A549 (cell line): ENCODE data around the gene ADCY7. TPM values are rescaled to one million over a fixed set of nuclear protein-coding genes. Genes with fewer than 3 reads are reported as not detected.

Experiments
- ATAC-seq, 2 experiments: fragments of 200-7000 bp in 1 of 2; fragments of >200 bp in 1 of 2; cut with Nextera tagmentation in 1 of 2; cut with Tn5 transposase in 1 of 2; 3 replicates each; pipeline versions ENCODE4 v1.8.0 to v1.9.1; 2018 to 2020; ENCODE audit warnings: mild to moderate bottlenecking in 1 of 2, moderate library complexity in 1 of 2
- CTCF ChIA-PET: fragments of 300-600 bp; sonication (Branson Sonifier 250); formaldehyde crosslinking; extraction: SDS; loops from one replicate; lab custom pipeline; 2021; ENCODE audit warnings: antibody characterized with exemption, inconsistent platforms; lab: Yijun Ruan, JAX
- POLR2A ChIA-PET: fragments of 350-600 bp; formaldehyde crosslinking; extraction: SDS; loops from one replicate; lab custom pipeline; 2021; ENCODE audit warnings: antibody characterized with exemption, inconsistent platforms; lab: Yijun Ruan, JAX
- DNase-seq, 2 experiments: peaks; one replicate each; pipeline versions ENCODE4 v3.0.0 to v3.0.0-alpha.2; 2011 to 2016; ENCODE audit warnings: low read depth in 1 of 2, low spot score in 1 of 2
- FAIRE-seq: peaks from 2 replicates; lab custom pipeline; 2011; peaks lifted over from hg19 to GRCh38; lab: Jason Lieb, UNC
- H3K27ac ChIP-seq, 2 experiments: fragments of >200 bp; sonication (Bioruptor Twin); formaldehyde crosslinking; 3 replicates each; pipeline ENCODE4 v1.5.1; 2016 to 2017
- H3K4me1 ChIP-seq: fragments of >200 bp; sonication (Bioruptor Twin); formaldehyde crosslinking; 3 replicates; pipeline ENCODE4 v1.6.1; 2016
- H3K4me2 ChIP-seq: fragments of >200 bp; sonication (Bioruptor Twin); formaldehyde crosslinking; 3 replicates; pipeline ENCODE4 v1.6.1; 2016
- H3K4me3 ChIP-seq: fragments of >200 bp; sonication (Bioruptor Twin); formaldehyde crosslinking; 3 replicates; pipeline ENCODE4 v1.5.1; 2016
- H3K9me3 ChIP-seq: fragments of >200 bp; sonication (Bioruptor Twin); formaldehyde crosslinking; 3 replicates; pipeline ENCODE4 v1.6.1; 2016
- BHLHE40 ChIP-seq: IDR thresholded peaks from 2 replicates; pipeline ENCODE4 v1.6.1; 2012; ENCODE audit warnings: low read depth, low read length, inconsistent platforms
- CBX2 ChIP-seq: fragments of 200-600 bp; sonication (generic); IDR thresholded peaks from 2 replicates; pipeline ENCODE4 v1.6.1; 2016; ENCODE audit warnings: low read depth, mild to moderate bottlenecking, borderline replicate concordance
- CBX8 ChIP-seq: fragments of 200-600 bp; sonication (generic); IDR thresholded peaks from 2 replicates; pipeline ENCODE4 v1.6.1; 2016
- CHD2 ChIP-seq: fragments of 150-350 bp; IDR thresholded peaks from 2 replicates; pipeline ENCODE4 v1.6.1; 2014; ENCODE audit warnings: low read length; ENCODE audit not compliant: partially characterized antibody
- CHD4 ChIP-seq: fragments of 200-600 bp; sonication (generic); IDR thresholded peaks from 2 replicates; pipeline ENCODE4 v1.6.1; 2016; ENCODE audit warnings: antibody characterized with exemption, mild to moderate bottlenecking, borderline replicate concordance
- EHMT2 ChIP-seq: fragments of 200-600 bp; sonication (generic); IDR thresholded peaks from 2 replicates; pipeline ENCODE4 v1.6.1; 2016; ENCODE audit warnings: antibody characterized with exemption, low read depth, mild to moderate bottlenecking, moderate library complexity
- EP300 ChIP-seq, 2 experiments: fragments of >200 bp; sonication (Bioruptor Twin); formaldehyde crosslinking; IDR thresholded peaks; 2 replicates in 1 of 2; 3 replicates in 1 of 2; pipeline ENCODE4 v1.6.1; 2016 to 2017
- FOSB ChIP-seq: fragments of 250-450 bp; sonication (Bioruptor Pico); IDR thresholded peaks from 2 replicates; pipeline ENCODE4 v1.5.0; 2020; ENCODE audit warnings: mild to moderate bottlenecking, moderate library complexity
- HDAC2 ChIP-seq: fragments of 200-600 bp; sonication (generic); IDR thresholded peaks from 2 replicates; pipeline ENCODE4 v1.6.1; 2016
- HEYL ChIP-seq: fragments of 250-450 bp; sonication (Bioruptor Pico); IDR thresholded peaks from 2 replicates; pipeline ENCODE4 v1.8.0; 2021; ENCODE audit warnings: mild to moderate bottlenecking, moderate library complexity
- HOXA7 ChIP-seq: fragments of 250-450 bp; sonication (Bioruptor Pico); IDR thresholded peaks from 2 replicates; pipeline ENCODE4 v1.5.0; 2020; ENCODE audit warnings: mild to moderate bottlenecking, moderate library complexity
- HOXB13 ChIP-seq: fragments of 250-450 bp; sonication (Bioruptor Pico); IDR thresholded peaks from 2 replicates; pipeline ENCODE4 v1.5.0; 2020; ENCODE audit warnings: low read depth, mild to moderate bottlenecking, moderate library complexity
- HOXB5 ChIP-seq: fragments of 250-450 bp; sonication (Bioruptor Pico); IDR thresholded peaks from 2 replicates; pipeline ENCODE4 v1.5.0; 2020; ENCODE audit warnings: mild to moderate bottlenecking, moderate library complexity
- MAFK ChIP-seq: fragments of 450-650 bp; IDR thresholded peaks from 2 replicates; pipeline ENCODE4 v1.6.1; 2014; ENCODE audit not compliant: partially characterized antibody
- MAZ ChIP-seq: fragments of 150-350 bp; IDR thresholded peaks from 2 replicates; pipeline ENCODE4 v1.6.1; 2014; ENCODE audit warnings: antibody characterized with exemption, low read depth, low read length, borderline replicate concordance
- NFE2L2 ChIP-seq: fragments of 150-350 bp; conservative IDR thresholded peaks from 2 replicates; pipeline ENCODE4 v1.6.1; 2014; ENCODE audit warnings: low read length
- NR3C1 ChIP-seq: fragments of >200 bp; sonication (Bioruptor Twin); formaldehyde crosslinking; IDR thresholded peaks from 3 replicates; pipeline ENCODE4 v1.6.1; 2017
- PHF8 ChIP-seq: fragments of 200-600 bp; sonication (generic); IDR thresholded peaks from 2 replicates; pipeline ENCODE4 v1.6.1; 2016; ENCODE audit warnings: low read depth, mild to moderate bottlenecking, antibody characterized with exemption, moderate library complexity, borderline replicate concordance
- RFX5 ChIP-seq: fragments of 450-650 bp; IDR thresholded peaks from 2 replicates; pipeline ENCODE4 v1.7.1; 2014; ENCODE audit warnings: antibody characterized with exemption, mild to moderate bottlenecking, moderate library complexity
- SREBF2 ChIP-seq: fragments of 450-650 bp; IDR thresholded peaks from 2 replicates; pipeline ENCODE4 v1.6.1; 2014; ENCODE audit warnings: mild to moderate bottlenecking, moderate library complexity
- TFCP2L1 ChIP-seq: fragments of 250-450 bp; sonication (Bioruptor Pico); IDR thresholded peaks from 2 replicates; pipeline ENCODE4 v1.5.0; 2021; ENCODE audit warnings: mild to moderate bottlenecking
- TP53 ChIP-seq: fragments of 250-450 bp; sonication (Bioruptor Pico); IDR thresholded peaks from 2 replicates; pipeline ENCODE4 v1.5.0; 2021; ENCODE audit warnings: mild to moderate bottlenecking, moderate library complexity
- WGBS: methylation state at CpG from one replicate; pipeline ENCODE4 v1.1.6; 2017; ENCODE audit errors: missing lambda C conversion rate; 5-methylcytosine and 5-hydroxymethylcytosine counted together
- polyA plus RNA-seq, 4 experiments: library from polyadenylated mRNA; depleted of rRNA in 3 of 4; stranded (reverse); fragments of >200 nt; fragmentation: RNase III in 1 of 4; extraction: RNeasy Plus Mini Kit Qiagen cat#74134 plus additional on column Dnase treatment in 1 of 4; gene quantifications; 2 replicates in 3 of 4; 3 replicates in 1 of 4; pipeline ENCODE4 v1.2.3, GENCODE V29; 2011 to 2017
- TF ChIP-seq, protein P1 (sequence below): fragments of >200 bp; sonication (Bioruptor Twin); formaldehyde crosslinking; IDR thresholded peaks from 3 replicates; pipeline ENCODE4 v1.5.1; 2016
- TF ChIP-seq, protein P2 (sequence below): IDR thresholded peaks from 2 replicates; pipeline ENCODE4 v1.6.1; 2012
- TF ChIP-seq, protein P3 (sequence below): IDR thresholded peaks from 2 replicates; pipeline ENCODE4 v1.6.1; 2012

ADCY7 gene
- polyA plus RNA-seq, 2 of the 4 experiments (the other 2 are of a cell fraction): 10.5 to 18.7 TPM

DNA sequence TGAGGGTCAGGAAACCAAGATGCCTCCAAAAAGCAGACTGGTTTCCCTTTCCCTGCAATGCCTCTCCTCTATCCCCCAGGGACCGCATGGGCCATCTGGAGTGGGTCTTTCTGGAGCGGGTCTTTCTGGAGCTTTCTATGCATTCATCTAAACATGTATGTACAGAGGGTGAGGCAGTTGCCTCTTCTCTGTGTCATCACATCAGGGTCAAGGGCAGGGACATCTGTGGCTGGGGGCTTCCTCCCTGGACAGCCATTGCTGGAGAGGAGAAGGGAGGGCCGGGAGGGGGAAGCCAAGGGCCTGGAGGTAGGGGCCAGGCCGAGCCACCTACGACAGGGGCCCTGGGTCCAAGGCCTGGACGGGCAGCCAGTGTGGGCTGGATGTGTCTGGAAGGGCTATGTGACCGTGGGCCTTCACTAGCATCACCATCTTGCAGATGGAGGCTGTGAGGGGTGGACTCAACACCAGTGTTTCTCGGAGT lies 840 bp downstream of the ADCY7 start:
- TF ChIP-seq CBX2 (no peak), CHD4 (no peak)

DNA sequence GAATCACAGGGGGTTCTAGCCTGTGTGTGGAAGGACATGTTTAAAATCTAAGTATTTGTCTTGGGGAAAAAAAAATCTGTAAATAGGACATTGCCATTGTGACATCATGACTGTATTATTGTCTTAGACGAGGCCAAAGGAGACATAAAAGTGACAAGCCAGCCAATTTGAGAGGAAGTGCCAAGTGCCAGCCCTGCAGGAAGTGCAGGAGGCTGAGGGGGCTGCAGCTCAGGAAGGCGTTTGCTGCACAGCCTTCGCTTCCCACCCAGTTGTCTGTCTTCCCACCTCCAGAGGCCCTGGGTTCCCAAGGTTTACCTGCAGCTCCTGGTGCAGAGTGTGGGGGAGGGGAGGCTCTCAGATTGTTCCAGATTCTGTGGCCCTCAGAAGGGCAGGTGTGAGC lies 1.3 kb downstream of the ADCY7 start:
- no peak for FAIRE-seq
- Histone ChIP-seq H3K4me2 (no peak overlapping the region), H3K4me1 (peaks cover 15% of the 10 kb centered on the region)
- CTCF ChIA-PET: interaction anchor here (1.2 to 1.4 kb wide), 2 partner anchors 11 to 57 kb away, joined by 3 to 5 read pairs; no protein-coding TSS in a partner anchor
- 70% methylated on average over 3 of the region's 3 CpGs for WGBS
- TF ChIP-seq TP53 (no peak), NR3C1 (no peak), HDAC2 (no peak), CHD4 (no peak), HOXB5 (CRISPR knock-in tag) (no peak), PHF8 (no peak), BHLHE40 (no peak), TFCP2L1 (CRISPR knock-in tag) (no peak), HOXB13 (CRISPR knock-in tag) (no peak), MAZ (no peak)
- TF ChIP-seq, protein P1, sequence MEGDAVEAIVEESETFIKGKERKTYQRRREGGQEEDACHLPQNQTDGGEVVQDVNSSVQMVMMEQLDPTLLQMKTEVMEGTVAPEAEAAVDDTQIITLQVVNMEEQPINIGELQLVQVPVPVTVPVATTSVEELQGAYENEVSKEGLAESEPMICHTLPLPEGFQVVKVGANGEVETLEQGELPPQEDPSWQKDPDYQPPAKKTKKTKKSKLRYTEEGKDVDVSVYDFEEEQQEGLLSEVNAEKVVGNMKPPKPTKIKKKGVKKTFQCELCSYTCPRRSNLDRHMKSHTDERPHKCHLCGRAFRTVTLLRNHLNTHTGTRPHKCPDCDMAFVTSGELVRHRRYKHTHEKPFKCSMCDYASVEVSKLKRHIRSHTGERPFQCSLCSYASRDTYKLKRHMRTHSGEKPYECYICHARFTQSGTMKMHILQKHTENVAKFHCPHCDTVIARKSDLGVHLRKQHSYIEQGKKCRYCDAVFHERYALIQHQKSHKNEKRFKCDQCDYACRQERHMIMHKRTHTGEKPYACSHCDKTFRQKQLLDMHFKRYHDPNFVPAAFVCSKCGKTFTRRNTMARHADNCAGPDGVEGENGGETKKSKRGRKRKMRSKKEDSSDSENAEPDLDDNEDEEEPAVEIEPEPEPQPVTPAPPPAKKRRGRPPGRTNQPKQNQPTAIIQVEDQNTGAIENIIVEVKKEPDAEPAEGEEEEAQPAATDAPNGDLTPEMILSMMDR: no peak
- TF ChIP-seq, all 56 proteins: peak for 0
- Histone ChIP-seq H3K9me3 (no peaks in the 10 kb centered on the region), H3K27ac (no peak overlapping the region), H3K4me3 (no peak overlapping the region)
- POLR2A ChIA-PET: no interaction called here
- ATAC-seq: no peak
- DNase-seq: no peak

More for the DNA sequence above, 840 bp downstream of the ADCY7 start:
- WGBS: 91% methylated on average over 7 of the region's 8 CpGs
- FAIRE-seq: no peak
- no peak overlapping the region for H3K4me3 ChIP-seq
- POLR2A ChIA-PET: no interaction called here
- H3K27ac ChIP-seq: no peak overlapping the region
- no peak for DNase-seq
- no peaks in the 10 kb centered on the region for H3K9me3 ChIP-seq
- no peak overlapping the region for H3K4me2 ChIP-seq
- CTCF ChIA-PET: interaction anchor here (1.2 to 1.4 kb wide), 2 partner anchors 12 to 57 kb away, joined by 3 to 5 read pairs; no protein-coding TSS in a partner anchor
- peaks cover 15% of the 10 kb centered on the region for H3K4me1 ChIP-seq
- ATAC-seq: no peak

DNA sequence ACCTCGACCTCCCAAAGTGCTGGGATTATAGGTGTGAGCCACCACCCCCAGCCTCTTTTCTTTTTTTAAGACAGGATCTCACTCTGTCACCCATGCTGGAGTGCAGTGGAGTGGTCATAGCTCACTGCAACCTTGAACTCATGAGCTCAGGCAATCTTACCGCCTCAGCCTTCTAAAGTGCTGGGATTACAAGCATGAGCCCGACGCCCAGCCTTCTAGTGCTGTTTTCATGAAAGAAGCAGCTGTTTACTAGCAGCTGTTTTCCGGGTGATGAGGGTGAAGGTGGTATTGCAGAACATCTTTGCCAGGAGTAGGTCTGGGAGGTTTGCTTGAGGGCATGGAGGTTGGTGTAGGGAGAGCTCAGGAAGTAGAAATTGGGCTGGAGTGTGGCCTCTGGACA lies 2.0 kb downstream of the ADCY7 start:
- Histone ChIP-seq H3K4me1 (peaks cover 15% of the 10 kb centered on the region), H3K4me3 (no peak overlapping the region), H3K4me2 (no peak overlapping the region), H3K9me3 (no peaks in the 10 kb centered on the region), H3K27ac (no peak overlapping the region)
- POLR2A ChIA-PET: no interaction called here
- FAIRE-seq (no peak), DNase-seq (no peak), ATAC-seq (no peak)
- 92% methylated on average over 5 of the region's 5 CpGs for WGBS
- TF ChIP-seq CBX8 (no peak), NR3C1 (no peak), FOSB (CRISPR knock-in tag) (no peak), EHMT2 (no peak), HDAC2 (no peak), EP300 (IDR thresholded peaks at IDR 0.05) (no peak), RFX5 (no peak), NFE2L2 (no peak), HEYL (no peak), MAFK (no peak), HOXA7 (no peak), CHD2 (no peak), SREBF2 (no peak)
- TF ChIP-seq, protein P2, sequence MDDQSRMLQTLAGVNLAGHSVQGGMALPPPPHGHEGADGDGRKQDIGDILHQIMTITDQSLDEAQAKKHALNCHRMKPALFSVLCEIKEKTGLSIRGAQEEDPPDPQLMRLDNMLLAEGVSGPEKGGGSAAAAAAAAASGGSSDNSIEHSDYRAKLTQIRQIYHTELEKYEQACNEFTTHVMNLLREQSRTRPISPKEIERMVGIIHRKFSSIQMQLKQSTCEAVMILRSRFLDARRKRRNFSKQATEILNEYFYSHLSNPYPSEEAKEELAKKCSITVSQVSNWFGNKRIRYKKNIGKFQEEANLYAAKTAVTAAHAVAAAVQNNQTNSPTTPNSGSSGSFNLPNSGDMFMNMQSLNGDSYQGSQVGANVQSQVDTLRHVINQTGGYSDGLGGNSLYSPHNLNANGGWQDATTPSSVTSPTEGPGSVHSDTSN: no peak
- TF ChIP-seq, protein P3, sequence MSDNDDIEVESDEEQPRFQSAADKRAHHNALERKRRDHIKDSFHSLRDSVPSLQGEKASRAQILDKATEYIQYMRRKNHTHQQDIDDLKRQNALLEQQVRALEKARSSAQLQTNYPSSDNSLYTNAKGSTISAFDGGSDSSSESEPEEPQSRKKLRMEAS: no peak
- TF ChIP-seq, protein P1: no peak
- CTCF ChIA-PET: interaction anchor here (1.2 to 1.4 kb wide), 2 partner anchors 11 to 58 kb away, joined by 3 to 5 read pairs; no protein-coding TSS in a partner anchor
